HCT116 (cell line): Measurements from ENCODE around the gene MBTPS1. TPM values are rescaled to one million over a fixed set of nuclear protein-coding genes. Genes with fewer than 3 reads are reported as not detected.

Source experiments
- ATAC-seq: fragments of 200-7000 bp; cut with Tn5 transposase; 2 replicates; pipeline ENCODE4 v1.9.1; 2020; ENCODE audit warnings: mild to moderate bottlenecking, moderate library complexity
- BruUV-seq: library from RNA; stranded (reverse); fragments of 400-500 nt; replicated peaks from 2 replicates; lab custom pipeline; 2021; lab: Mats Ljungman, UMichigan
- CTCF ChIA-PET: fragments of 300-600 bp; sonication (Branson Sonifier 250); formaldehyde crosslinking; loops from one replicate; lab custom pipeline; 2021; ENCODE audit warnings: antibody characterized with exemption; lab: Charles Lee
- POLR2A ChIA-PET: fragments of 300-600, 350-600 bp; sonication (Branson Sonifier 250); formaldehyde crosslinking; loops from one replicate; lab custom pipeline; 2021; ENCODE audit warnings: antibody characterized with exemption; lab: Charles Lee
- RAD21 ChIA-PET, 2 experiments: fragments of 300-600 bp; sonication (Branson Sonifier 250); formaldehyde crosslinking; loops; one replicate each; lab custom pipeline; 2023; ENCODE audit warnings: low total read pairs in 2 of 2; ENCODE audit not compliant: uncharacterized antibody in 2 of 2, unreplicated experiment in 2 of 2, low non-redundant PET in 1 of 2; lab: Charles Lee
- DNase-seq: peaks from one replicate; pipeline ENCODE4 v3.0.0-alpha.2; 2010; ENCODE audit warnings: low read depth, low spot score
- H2AFZ ChIP-seq: fragments of 200-600 bp; shearing (Covaris generic), sonication (generic); 2 replicates; pipeline ENCODE4 v1.6.1; 2017; ENCODE audit warnings: low read depth, mixed run types, mixed read lengths, antibody characterized with exemption, low read length; ENCODE audit not compliant: poor library complexity, severe bottlenecking
- H3K27ac ChIP-seq: 2 replicates; pipeline ENCODE4 v1.5.1; 2012; ENCODE audit warnings: low read depth, low read length
- H3K27me3 ChIP-seq: fragments of 200-600 bp; sonication (generic); 2 replicates; pipeline ENCODE4 v1.6.1; 2016; ENCODE audit warnings: mixed run types, low read length, mixed read lengths; ENCODE audit not compliant: insufficient read depth
- H3K36me3 ChIP-seq, 2 experiments: fragments of 200-500 bp in 1 of 2; fragments of 200-600 bp in 1 of 2; sonication (Bioruptor generic) in 1 of 2; sonication (generic) in 1 of 2; 2 replicates each; pipeline versions ENCODE4 v1.5.1 to v1.6.1; 2014 to 2016; ENCODE audit warnings: low read length in 2 of 2, inconsistent platforms in 1 of 2, mixed read lengths in 1 of 2, mixed run types in 1 of 2; ENCODE audit not compliant: insufficient read depth in 2 of 2, control insufficient read depth in 1 of 2
- H3K4me1 ChIP-seq, 2 experiments: fragments of 200-600 bp in 1 of 2; sonication (generic) in 1 of 2; 2 replicates each; pipeline versions ENCODE4 v1.5.1 to v1.6.1; 2012 to 2017; ENCODE audit warnings: low read length in 2 of 2, inconsistent platforms in 1 of 2, mild to moderate bottlenecking in 1 of 2, mixed read lengths in 1 of 2, mixed run types in 1 of 2, moderate library complexity in 1 of 2; ENCODE audit not compliant: insufficient read depth in 2 of 2, control insufficient read depth in 1 of 2
- H3K4me2 ChIP-seq: fragments of 200-600 bp; sonication (generic); 2 replicates; pipeline ENCODE4 v1.6.1; 2017; ENCODE audit warnings: mixed run types, low read length, mixed read lengths
- H3K4me3 ChIP-seq, 2 experiments: fragments of 200-600 bp in 1 of 2; sonication (generic) in 1 of 2; replicated peaks in 1 of 2; 2 replicates each; pipeline ENCODE4 v1.5.1; 2011 to 2016; ENCODE audit warnings: low read length in 2 of 2, control low read depth in 1 of 2, low read depth in 1 of 2, mild to moderate bottlenecking in 1 of 2, mixed read lengths in 1 of 2, mixed run types in 1 of 2
- H3K79me2 ChIP-seq: fragments of 200-600 bp; sonication (generic); 2 replicates; pipeline ENCODE4 v1.6.1; 2017; ENCODE audit warnings: mild to moderate bottlenecking, mixed run types, low read length, moderate library complexity, mixed read lengths; ENCODE audit not compliant: insufficient read depth
- H3K9ac ChIP-seq: fragments of 200-600 bp; sonication (generic); 2 replicates; pipeline ENCODE4 v1.6.1; 2016; ENCODE audit warnings: low read length, mixed read lengths
- H3K9me2 ChIP-seq: fragments of 200-600 bp; sonication (generic), shearing (Covaris generic); 2 replicates; pipeline ENCODE4 v1.6.1; 2017; ENCODE audit warnings: mixed run types, mild to moderate bottlenecking, moderate library complexity; ENCODE audit not compliant: insufficient read depth
- H3K9me3 ChIP-seq, 2 experiments: fragments of 200-500 bp in 1 of 2; fragments of 200-600 bp in 1 of 2; sonication (Bioruptor generic) in 1 of 2; sonication (generic) in 1 of 2; 2 replicates each; pipeline ENCODE4 v1.6.1; 2014 to 2017; ENCODE audit warnings: low read length in 2 of 2, mixed read lengths in 2 of 2, inconsistent platforms in 1 of 2, low read depth in 1 of 2, mild to moderate bottlenecking in 1 of 2, mixed run types in 1 of 2, moderate library complexity in 1 of 2; ENCODE audit not compliant: control insufficient read depth in 1 of 2, insufficient read depth in 1 of 2
- H4K20me1 ChIP-seq: fragments of 200-600 bp; sonication (generic), shearing (Covaris generic); 2 replicates; pipeline ENCODE4 v1.6.1; 2017; ENCODE audit warnings: mixed run types, mild to moderate bottlenecking, moderate library complexity; ENCODE audit not compliant: insufficient read depth
- CEBPB ChIP-seq: IDR thresholded peaks from 2 replicates; pipeline ENCODE4 v1.6.1; 2012; ENCODE audit warnings: low read depth
- CTCF ChIP-seq, 3 experiments: fragments of 200-600 bp in 1 of 3; sonication (generic) in 1 of 3; IDR thresholded peaks in 2 of 3; conservative IDR thresholded peaks in 1 of 3; 2 replicates each; pipeline ENCODE4 v1.5.1; 2012 to 2017; ENCODE audit warnings: low read depth in 2 of 3, low read length in 2 of 3, antibody characterized with exemption in 1 of 3, borderline replicate concordance in 1 of 3, control low read depth in 1 of 3, mild to moderate bottlenecking in 1 of 3, mixed read lengths in 1 of 3, mixed run types in 1 of 3, moderate library complexity in 1 of 3; ENCODE audit not compliant: insufficient read depth in 1 of 3
- EGR1 ChIP-seq: IDR thresholded peaks from 2 replicates; pipeline ENCODE4 v1.6.1; 2012; ENCODE audit warnings: low read depth
- ELF1 ChIP-seq: IDR thresholded peaks from 2 replicates; pipeline ENCODE4 v1.6.1; 2012; ENCODE audit warnings: low read depth, borderline replicate concordance
- EZH2 ChIP-seq: fragments of 200-600 bp; sonication (generic); IDR thresholded peaks from 2 replicates; pipeline ENCODE4 v1.6.1; 2017; ENCODE audit warnings: antibody characterized with exemption, mixed run types
- EZH2phosphoT487 ChIP-seq: fragments of 200-600 bp; IDR thresholded peaks from 2 replicates; pipeline ENCODE4 v1.6.1; 2018; ENCODE audit warnings: antibody characterized with exemption, borderline replicate concordance
- POLR2A ChIP-seq: IDR thresholded peaks from 2 replicates; pipeline ENCODE4 v1.7.0; 2011; ENCODE audit warnings: borderline replicate concordance; ENCODE audit not compliant: insufficient read depth, insufficient read length; ENCODE audit errors: extremely low read depth
- RAD21 ChIP-seq: IDR thresholded peaks from 2 replicates; pipeline ENCODE4 v1.6.1; 2012; ENCODE audit warnings: low read depth, mild to moderate bottlenecking
- REST ChIP-seq: IDR thresholded peaks from 2 replicates; pipeline ENCODE4 v1.6.1; 2012; ENCODE audit warnings: low read depth
- SIN3A ChIP-seq: IDR thresholded peaks from 2 replicates; pipeline ENCODE4 v1.6.1; 2012; ENCODE audit warnings: low read depth
- SP1 ChIP-seq: IDR thresholded peaks from 2 replicates; pipeline ENCODE4 v1.6.1; 2012; ENCODE audit warnings: low read depth
- SRF ChIP-seq: IDR thresholded peaks from 2 replicates; pipeline ENCODE4 v1.6.1; 2012; ENCODE audit warnings: low read depth
- TCF7L2 ChIP-seq: IDR thresholded peaks from 2 replicates; pipeline ENCODE4 v1.7.0; 2011; ENCODE audit warnings: borderline replicate concordance, inconsistent platforms; ENCODE audit not compliant: insufficient read depth, insufficient read length; ENCODE audit errors: extremely low read depth
- YY1 ChIP-seq: IDR thresholded peaks from 2 replicates; pipeline ENCODE4 v1.6.1; 2011; ENCODE audit warnings: low read length, low read depth, moderate library complexity, mild to moderate bottlenecking; ENCODE audit not compliant: insufficient replicate concordance; ENCODE audit errors: extremely low read depth
- ZBTB33 ChIP-seq: IDR thresholded peaks from 2 replicates; pipeline ENCODE4 v1.6.1; 2011; ENCODE audit warnings: mild to moderate bottlenecking, low read length, moderate library complexity; ENCODE audit not compliant: insufficient replicate concordance; ENCODE audit errors: extremely low read depth
- ZFX ChIP-seq: fragments of 450-650 bp; IDR thresholded peaks from 2 replicates; pipeline ENCODE4 v1.6.1; 2017
- ZNF274 ChIP-seq: fragments of 200-500 bp; sonication (Bioruptor generic); IDR thresholded peaks from 2 replicates; pipeline ENCODE4 v1.6.1; 2014; ENCODE audit warnings: mild to moderate bottlenecking, low read depth, low read length, inconsistent platforms
- intact Hi-C: fragments of 100-400 bp; cut with micrococcal nuclease; formaldehyde crosslinking; loops from 2 replicates; pipeline ENCODE4 v1.10.0; 2022
- total RNA-seq: library from RNA; stranded (reverse); gene quantifications from one replicate; pipeline ENCODE4 v1.2.1, GENCODE V29; 2021; ENCODE audit not compliant: unreplicated experiment
- TF ChIP-seq, protein P1 (sequence below): IDR thresholded peaks from 2 replicates; pipeline ENCODE4 v1.6.1; 2012

MBTPS1 gene
- total RNA-seq, 1 experiment from 2014 or later: 111 TPM

- no peaks in the 10 kb centered on the region for H3K79me2 ChIP-seq
- TF ChIP-seq ZFX: no peak
- TF ChIP-seq SIN3A: no peak
- no peak for TF ChIP-seq YY1
- no peak for TF ChIP-seq ZNF274
- no peak for TF ChIP-seq EZH2phosphoT487
- TF ChIP-seq REST: no peak
- no peak for TF ChIP-seq EGR1
- TF ChIP-seq RAD21: no peak
- TF ChIP-seq ELF1: no peak
- no peak for TF ChIP-seq POLR2A
- no peak for TF ChIP-seq SRF
- no peak for TF ChIP-seq TCF7L2
- no peak for TF ChIP-seq ZBTB33
- TF ChIP-seq CTCF (IDR thresholded peaks at IDR 0.05 in 2 of 3, conservative IDR thresholded peaks at IDR 0.05 in 1 of 3; ENCODE audit: borderline replicate concordance in 1 of 3, insufficient read depth in 1 of 3, low read depth in 2 of 3, low read length in 2 of 3): no peak
- TF ChIP-seq EZH2: no peak
- TF ChIP-seq SP1: no peak
- TF ChIP-seq, protein P1, sequence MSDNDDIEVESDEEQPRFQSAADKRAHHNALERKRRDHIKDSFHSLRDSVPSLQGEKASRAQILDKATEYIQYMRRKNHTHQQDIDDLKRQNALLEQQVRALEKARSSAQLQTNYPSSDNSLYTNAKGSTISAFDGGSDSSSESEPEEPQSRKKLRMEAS: no peak
- no peak for TF ChIP-seq CEBPB
- TF ChIP-seq, all 23 proteins: peak for 0
- no TSS peak for BruUV-seq
- ChIA-PET CTCF (interaction anchor here (0.6 to 3.1 kb wide), 11 partner anchors 10 to 223 kb away, joined by 3 to 33 read pairs (median 5); partner anchors contain the start of gene TAF1C), RAD21 (interaction anchor here (0.6 to 1.0 kb wide), 2 partner anchors 31 to 101 kb away, joined by 3 read pairs; partner anchors contain the start of gene MBTPS1 (in 1 of the 2)), POLR2A (no interaction called here)
- Histone ChIP-seq H3K4me2 (no peak overlapping the region), H3K9me2 (no peaks in the 10 kb centered on the region), H2AFZ (no peak overlapping the region), H3K27ac (no peak overlapping the region), H3K4me1 (no peaks in the 10 kb centered on the region), H3K9ac (no peak overlapping the region), H3K9me3 (no peaks in the 10 kb centered on the region), H3K4me3 (no peak overlapping the region), H3K27me3 (no peaks in the 10 kb centered on the region), H4K20me1 (no peaks in the 10 kb centered on the region), H3K36me3 (peaks cover 31 to 62% of the 10 kb centered on the region in 2 experiments)
- DNase-seq: no peak
- no peak for ATAC-seq
- intact Hi-C loops: loop anchor here (1.0 kb wide), 1 partner anchor 56 kb away; no protein-coding TSS in a partner anchor
These were observed 31.0 kb downstream of the MBTPS1 start for GRCh38 chr16:84085773-84086172.
